CD4-positive, alpha-beta memory T cell (primary cell): ENCODE measurements around the gene TCF7L1. TPM values are rescaled to one million over a fixed set of nuclear protein-coding genes. Genes with fewer than 3 reads are reported as not detected.

ENCODE experiments used
- CTCF ChIA-PET: fragments of 350-600 bp; sonication (Branson Sonifier 250); formaldehyde crosslinking; loops from one replicate; lab custom pipeline; 2021; ENCODE audit warnings: inconsistent platforms; ENCODE audit not compliant: partially characterized antibody; lab: Charles Lee
- POLR2A ChIA-PET: fragments of 350-600 bp; sonication (Branson Sonifier 250); formaldehyde crosslinking; loops from one replicate; lab custom pipeline; 2021; ENCODE audit not compliant: partially characterized antibody; lab: Charles Lee
- DNase-seq, 5 donors: peaks; one replicate each; pipeline versions ENCODE4 v3.0.0 to v3.0.0-alpha.2; 2020 to 2022; ENCODE audit warnings: mixed read lengths in 1 of 5
- H3K27ac ChIP-seq: one replicate; pipeline ENCODE4 v1.7.0; 2013; ENCODE audit warnings: low read depth, low read length
- H3K27me3 ChIP-seq: 2 replicates; pipeline ENCODE4 v1.7.0; 2013; ENCODE audit warnings: mild to moderate bottlenecking, low read length, moderate library complexity; ENCODE audit not compliant: insufficient read depth
- H3K36me3 ChIP-seq: 2 replicates; pipeline ENCODE4 v1.7.0; 2013; ENCODE audit warnings: mild to moderate bottlenecking, low read length, moderate library complexity; ENCODE audit not compliant: insufficient read depth
- H3K4me1 ChIP-seq: 2 replicates; pipeline ENCODE4 v1.7.0; 2013; ENCODE audit warnings: mild to moderate bottlenecking, low read length, moderate library complexity; ENCODE audit not compliant: insufficient read depth
- H3K4me3 ChIP-seq, 2 donors: one replicate each; pipeline ENCODE4 v1.7.0; 2013; ENCODE audit warnings: low read length in 2 of 2, mild to moderate bottlenecking in 1 of 2
- H3K9me3 ChIP-seq, 2 donors: one replicate each; pipeline ENCODE4 v1.7.0; 2013; ENCODE audit warnings: low read length in 2 of 2, control low read depth in 1 of 2; ENCODE audit not compliant: control insufficient read depth in 1 of 2
- H3K27ac Mint-ChIP-seq, 7 donors: one replicate each; pipeline ENCODE4 v1.8.0; 2020 to 2021; ENCODE audit warnings: mixed read lengths in 7 of 7, mild to moderate bottlenecking in 6 of 7, inconsistent platforms in 3 of 7, moderate library complexity in 3 of 7
- H3K27me3 Mint-ChIP-seq, 2 donors: one replicate each; pipeline ENCODE4 v1.8.0; 2020 to 2021; ENCODE audit warnings: mixed read lengths in 2 of 2
- H3K36me3 Mint-ChIP-seq, 2 donors: one replicate each; pipeline ENCODE4 v1.8.0; 2020 to 2021; ENCODE audit warnings: mixed read lengths in 2 of 2, inconsistent platforms in 1 of 2, mild to moderate bottlenecking in 1 of 2
- H3K4me1 Mint-ChIP-seq, 4 donors: one replicate each; pipeline ENCODE4 v1.8.0; 2020 to 2021; ENCODE audit warnings: mixed read lengths in 4 of 4, mild to moderate bottlenecking in 1 of 4
- H3K4me3 Mint-ChIP-seq, 8 donors: one replicate each; pipeline ENCODE4 v1.8.0; 2020 to 2021; ENCODE audit warnings: mixed read lengths in 8 of 8, mild to moderate bottlenecking in 7 of 8, moderate library complexity in 6 of 8, inconsistent platforms in 3 of 8
- H3K9me3 Mint-ChIP-seq, 8 donors: one replicate each; pipeline ENCODE4 v1.8.0; 2020 to 2021; ENCODE audit warnings: mixed read lengths in 8 of 8, mild to moderate bottlenecking in 5 of 8, inconsistent platforms in 3 of 8, moderate library complexity in 1 of 8
- intact Hi-C: fragments of 100-400 bp; cut with micrococcal nuclease; formaldehyde crosslinking; loops from one replicate; pipeline ENCODE4 v1.15.1; 2023
- polyA plus RNA-seq, 2 donors: library from polyadenylated mRNA; unstranded; fragments of 300-500 nt; fragmentation: Illumina TruSeq; gene quantifications; one replicate each; pipeline ENCODE4 v1.2.3, GENCODE V29; 2021
- total RNA-seq, 2 experiments: library from RNA; stranded (reverse); gene quantifications; one replicate each; pipeline ENCODE4 v1.2.3, GENCODE V29; 2021

The TCF7L1 gene
- total and polyA plus RNA-seq, 4 experiments from 2014 or later = 0.06 TPM; not detected in 3

GRCh38 chr2:85213901-85214512 lies 80.8 kb downstream of the TCF7L1 start:
- no peaks in the 10 kb centered on the region for H3K36me3 ChIP-seq
- no peaks in the 10 kb centered on the region for H3K4me1 ChIP-seq
- no peak overlapping the region for H3K4me3 ChIP-seq
- DNase-seq = no peak
- H3K36me3 Mint-ChIP-seq = no peaks in the 10 kb centered on the region
- CTCF ChIA-PET = no interaction called here
- no peak overlapping the region for H3K27ac Mint-ChIP-seq
- intact Hi-C loops = no loop called here
- POLR2A ChIA-PET = no interaction called here
- H3K9me3 ChIP-seq = no peaks in the 10 kb centered on the region
- peaks cover 17 to 47% of the 10 kb centered on the region in 2 donors for H3K27me3 Mint-ChIP-seq
- no peak overlapping the region for H3K27ac ChIP-seq
- H3K4me3 Mint-ChIP-seq = no peak overlapping the region
- H3K4me1 Mint-ChIP-seq = no peaks in the 10 kb centered on the region
- no peaks in the 10 kb centered on the region for H3K9me3 Mint-ChIP-seq
- H3K27me3 ChIP-seq = no peaks in the 10 kb centered on the region

- ChIA-PET CTCF (no interaction called here), POLR2A (no interaction called here)
- H3K27ac Mint-ChIP-seq = no peak overlapping the region
- no peak overlapping the region for H3K27ac ChIP-seq
- no peaks in the 10 kb centered on the region for H3K36me3 ChIP-seq
- no peaks in the 10 kb centered on the region for H3K9me3 ChIP-seq
- no peak for DNase-seq
- no peaks in the 10 kb centered on the region for H3K4me1 ChIP-seq
- H3K4me3 Mint-ChIP-seq = no peak overlapping the region
- peaks cover 21 to 50% of the 10 kb centered on the region in 2 donors for H3K27me3 Mint-ChIP-seq
- no peak overlapping the region for H3K4me3 ChIP-seq
- H3K4me1 Mint-ChIP-seq = no peaks in the 10 kb centered on the region
- no peaks in the 10 kb centered on the region for H3K9me3 Mint-ChIP-seq
- no peaks in the 10 kb centered on the region for H3K36me3 Mint-ChIP-seq
- intact Hi-C loops = no loop called here
- H3K27me3 ChIP-seq = no peaks in the 10 kb centered on the region
These were observed 81.9 kb downstream of the TCF7L1 start for GRCh38 chr2:85215081-85215447.

GRCh38 chr2:85215448-85216401 lies 82.5 kb downstream of the TCF7L1 start:
- peaks cover 21 to 46% of the 10 kb centered on the region in 2 donors for H3K27me3 Mint-ChIP-seq
- no peaks in the 10 kb centered on the region for H3K27me3 ChIP-seq
- no peaks in the 10 kb centered on the region for H3K36me3 Mint-ChIP-seq
- DNase-seq = no peak
- no peak overlapping the region for H3K4me3 ChIP-seq
- H3K4me1 ChIP-seq = no peaks in the 10 kb centered on the region
- no peaks in the 10 kb centered on the region for H3K4me1 Mint-ChIP-seq
- intact Hi-C loops = no loop called here
- no peaks in the 10 kb centered on the region for H3K9me3 Mint-ChIP-seq
- no peaks in the 10 kb centered on the region for H3K36me3 ChIP-seq
- no peak overlapping the region for H3K27ac Mint-ChIP-seq
- ChIA-PET POLR2A (no interaction called here), CTCF (interaction anchor here (0.6 kb wide), 1 partner anchor 14 kb away, joined by 3 read pairs; no protein-coding TSS in a partner anchor)
- H3K4me3 Mint-ChIP-seq = no peak overlapping the region
- H3K9me3 ChIP-seq = no peaks in the 10 kb centered on the region
- no peak overlapping the region for H3K27ac ChIP-seq

GRCh38 chr2:85216927-85217326 lies 83.7 kb downstream of the TCF7L1 start:
- Histone ChIP-seq H3K4me1 (no peaks in the 10 kb centered on the region), H3K27ac (no peak overlapping the region), H3K9me3 (no peaks in the 10 kb centered on the region), H3K4me3 (no peak overlapping the region), H3K27me3 (no peaks in the 10 kb centered on the region), H3K36me3 (no peaks in the 10 kb centered on the region)
- H3K36me3 Mint-ChIP-seq = no peaks in the 10 kb centered on the region
- H3K27me3 Mint-ChIP-seq = peaks cover 25 to 46% of the 10 kb centered on the region in 2 donors
- ChIA-PET CTCF (no interaction called here), POLR2A (no interaction called here)
- H3K4me1 Mint-ChIP-seq = no peaks in the 10 kb centered on the region
- H3K27ac Mint-ChIP-seq = no peak overlapping the region
- H3K4me3 Mint-ChIP-seq = no peak overlapping the region
- intact Hi-C loops = no loop called here
- no peaks in the 10 kb centered on the region for H3K9me3 Mint-ChIP-seq
- DNase-seq = no peak

- Mint-ChIP-seq H3K4me3 (no peak overlapping the region), H3K36me3 (no peaks in the 10 kb centered on the region), H3K27ac (no peak overlapping the region), H3K9me3 (peaks cover 0 to 4% (median 0%) of the 10 kb centered on the region in 8 donors), H3K27me3 (peaks cover 13 to 37% of the 10 kb centered on the region in 2 donors), H3K4me1 (no peaks in the 10 kb centered on the region)
- Histone ChIP-seq H3K36me3 (no peaks in the 10 kb centered on the region), H3K4me3 (no peak overlapping the region), H3K4me1 (no peaks in the 10 kb centered on the region), H3K9me3 (no peaks in the 10 kb centered on the region), H3K27ac (no peak overlapping the region), H3K27me3 (no peaks in the 10 kb centered on the region)
- ChIA-PET POLR2A (no interaction called here), CTCF (interaction anchor here (0.8 to 1.4 kb wide), 2 partner anchors 8 to 10 kb away, joined by 3 to 5 read pairs; no protein-coding TSS in a partner anchor)
- intact Hi-C loops = no loop called here
- no peak for DNase-seq
These were observed 88.0 kb downstream of the TCF7L1 start for GRCh38 chr2:85221067-85221691.

- H3K4me3 ChIP-seq = no peak overlapping the region
- ChIA-PET POLR2A (no interaction called here), CTCF (no interaction called here)
- no peaks in the 10 kb centered on the region for H3K36me3 ChIP-seq
- no peak overlapping the region for H3K27ac ChIP-seq
- no peaks in the 10 kb centered on the region for H3K27me3 ChIP-seq
- intact Hi-C loops = no loop called here
- H3K4me3 Mint-ChIP-seq = no peak overlapping the region
- no peak overlapping the region for H3K27ac Mint-ChIP-seq
- H3K4me1 Mint-ChIP-seq = no peaks in the 10 kb centered on the region
- DNase-seq = no peak
- no peaks in the 10 kb centered on the region for H3K4me1 ChIP-seq
- no peaks in the 10 kb centered on the region for H3K36me3 Mint-ChIP-seq
- H3K27me3 Mint-ChIP-seq = peaks cover 14 to 38% of the 10 kb centered on the region in 2 donors
- no peaks in the 10 kb centered on the region for H3K9me3 ChIP-seq
- H3K9me3 Mint-ChIP-seq = peaks cover 0 to 4% (median 0%) of the 10 kb centered on the region in 8 donors
These were observed 89.6 kb downstream of the TCF7L1 start for GRCh38 chr2:85222792-85223191.

- intact Hi-C loops = no loop called here
- H3K27ac Mint-ChIP-seq = no peak overlapping the region
- H3K27me3 ChIP-seq = no peaks in the 10 kb centered on the region
- peaks cover 0 to 4% (median 0%) of the 10 kb centered on the region in 8 donors for H3K9me3 Mint-ChIP-seq
- no peak overlapping the region for H3K4me3 Mint-ChIP-seq
- no peaks in the 10 kb centered on the region for H3K4me1 ChIP-seq
- H3K36me3 Mint-ChIP-seq = no peaks in the 10 kb centered on the region
- H3K27ac ChIP-seq = no peak overlapping the region
- no peaks in the 10 kb centered on the region for H3K36me3 ChIP-seq
- no peak overlapping the region for H3K4me3 ChIP-seq
- ChIA-PET POLR2A (no interaction called here), CTCF (no interaction called here)
- H3K9me3 ChIP-seq = no peaks in the 10 kb centered on the region
- peaks cover 6 to 37% of the 10 kb centered on the region in 2 donors for H3K27me3 Mint-ChIP-seq
- H3K4me1 Mint-ChIP-seq = no peaks in the 10 kb centered on the region
- no peak for DNase-seq
These were observed 93.6 kb downstream of the TCF7L1 start for GRCh38 chr2:85226783-85227182.
